ENCODE measurements around the gene TMBIM1.
A peak's percentile ranks its signal among the peaks of the same experiment; 100 is the strongest.

The TMBIM1 gene

DNA sequence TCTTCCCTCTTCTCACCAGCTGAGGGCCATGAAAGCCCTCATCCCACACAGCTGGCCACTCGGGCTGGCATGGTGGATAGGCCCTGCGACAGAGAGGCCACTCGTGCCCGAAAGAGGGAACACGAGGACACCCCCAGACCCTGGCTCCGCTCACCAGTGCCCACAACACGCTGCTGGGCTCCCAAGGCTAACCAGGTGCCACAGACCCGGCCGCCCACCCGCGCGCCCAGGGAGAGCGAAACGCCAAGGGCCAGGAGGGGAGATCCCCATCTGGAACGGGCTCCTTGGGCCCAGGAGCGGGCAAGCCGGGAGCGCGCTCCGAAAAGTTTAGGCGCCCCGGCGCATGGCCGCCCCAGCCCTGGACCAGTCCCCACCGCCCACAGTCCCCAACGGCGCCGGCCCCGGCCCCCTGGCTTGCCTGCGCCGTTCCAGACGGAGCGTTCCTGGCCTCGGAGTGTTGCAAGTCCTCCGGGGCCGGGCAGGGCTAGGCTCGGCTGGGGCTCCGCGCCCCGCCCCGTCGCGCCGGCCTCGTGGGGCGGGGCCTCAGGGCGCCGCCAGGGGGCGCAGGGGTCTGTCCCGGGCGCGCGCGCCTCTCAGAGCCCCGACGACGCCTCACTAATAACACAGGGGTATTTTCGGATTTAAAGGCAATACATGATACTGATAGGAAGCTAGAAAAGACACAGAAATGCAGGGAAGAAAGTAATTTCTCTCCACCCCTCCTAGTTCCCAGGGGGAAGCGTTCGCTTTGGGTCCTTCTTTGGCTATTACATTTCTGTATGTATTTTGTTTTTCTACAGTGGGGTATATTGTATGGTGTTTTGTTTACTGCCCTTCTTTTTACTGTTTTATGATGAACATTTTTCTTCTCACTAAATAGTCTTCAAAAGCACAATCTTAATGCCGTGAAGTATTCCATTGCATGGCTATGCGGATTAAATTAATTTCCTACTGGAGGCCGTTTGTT, at the start of gene TMBIM1:
TMBIM1 (minus strand) TSS at position 456 of the 967 bp plus-strand sequence. CDS start 10,362 bp downstream, outside the sequence.
- Histone ChIP-seq H3K4me3 (ENCODE audit: low read depth in 1 of 2, low read length in 2 of 2) (peak within 1 kb of the TSS; percentile 93 to 94), H3K27ac (ENCODE audit: low read depth, low read length) (peak within 1 kb of the TSS; percentile 98), H3K9ac (ENCODE audit: low read depth in 1 of 2, low read length in 2 of 2) (peak within 1 kb of the TSS; percentile 93 to 96), H3K9me3 (ENCODE audit: control insufficient read depth in 1 of 2, low read length in 2 of 2) (no peaks in the 10 kb centered on the region), H3K4me1 (ENCODE audit: control insufficient read depth in 1 of 2, insufficient read depth in 2 of 2, low read length in 2 of 2) (peaks cover 60 to 65% of the 10 kb centered on the region in 2 donors), H3K36me3 (ENCODE audit: control insufficient read depth in 1 of 2, insufficient read depth in 2 of 2, low read length in 2 of 2) (no peaks in the 10 kb centered on the region), H3K27me3 (ENCODE audit: control insufficient read depth in 1 of 2, insufficient read depth in 2 of 2, low read length in 2 of 2) (no peaks in the 10 kb centered on the region)

- no peak overlapping the region for H3K4me3 ChIP-seq (ENCODE audit: low read depth in 1 of 2, low read length in 2 of 2)
- no peaks in the 10 kb centered on the region for H3K9me3 ChIP-seq (ENCODE audit: control insufficient read depth in 1 of 2, low read length in 2 of 2)
- peaks cover 0 to 2% of the 10 kb centered on the region in 2 donors for H3K36me3 ChIP-seq (ENCODE audit: control insufficient read depth in 1 of 2, insufficient read depth in 2 of 2, low read length in 2 of 2)
- H3K9ac ChIP-seq (ENCODE audit: low read depth in 1 of 2, low read length in 2 of 2): no peak overlapping the region
- H3K27ac ChIP-seq (ENCODE audit: low read depth, low read length): no peak overlapping the region
- H3K27me3 ChIP-seq (ENCODE audit: control insufficient read depth in 1 of 2, insufficient read depth in 2 of 2, low read length in 2 of 2): no peaks in the 10 kb centered on the region
- H3K4me1 ChIP-seq (ENCODE audit: control insufficient read depth in 1 of 2, insufficient read depth in 2 of 2, low read length in 2 of 2): no peaks in the 10 kb centered on the region
These were observed 49.1 kb upstream of the TMBIM1 start for GRCh38 chr2:218341381-218341780.

DNA sequence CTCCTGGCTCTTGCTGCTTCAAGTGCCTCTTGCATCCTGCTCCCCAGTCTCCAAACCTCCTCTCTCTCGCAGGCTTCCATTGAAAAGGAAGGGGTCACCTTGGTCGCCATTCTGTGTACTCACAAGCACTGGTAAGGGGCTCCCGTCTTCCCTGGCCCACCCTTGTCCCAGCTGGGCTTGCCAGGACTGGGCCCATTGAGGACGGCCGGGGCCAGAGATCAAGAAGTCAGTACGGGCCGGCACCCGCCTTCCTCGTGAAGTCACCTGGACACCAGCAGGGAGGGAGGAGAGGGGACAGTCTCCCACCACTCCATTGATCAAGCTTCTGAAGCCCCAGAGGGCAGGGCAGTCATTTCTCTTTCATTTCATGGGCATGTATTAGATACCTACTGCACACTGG, 48.4 kb upstream of the TMBIM1 start:
- H3K4me1 ChIP-seq (ENCODE audit: control insufficient read depth in 1 of 2, insufficient read depth in 2 of 2, low read length in 2 of 2): no peaks in the 10 kb centered on the region
- H3K4me3 ChIP-seq (ENCODE audit: low read depth in 1 of 2, low read length in 2 of 2): no peak overlapping the region
- no peak overlapping the region for H3K27ac ChIP-seq (ENCODE audit: low read depth, low read length)
- H3K27me3 ChIP-seq (ENCODE audit: control insufficient read depth in 1 of 2, insufficient read depth in 2 of 2, low read length in 2 of 2): no peaks in the 10 kb centered on the region
- peaks cover 0 to 2% of the 10 kb centered on the region in 2 donors for H3K36me3 ChIP-seq (ENCODE audit: control insufficient read depth in 1 of 2, insufficient read depth in 2 of 2, low read length in 2 of 2)
- no peaks in the 10 kb centered on the region for H3K9me3 ChIP-seq (ENCODE audit: control insufficient read depth in 1 of 2, low read length in 2 of 2)
- H3K9ac ChIP-seq (ENCODE audit: low read depth in 1 of 2, low read length in 2 of 2): no peak overlapping the region

GRCh38 chr2:218334531-218334930, 42.2 kb upstream of the TMBIM1 start:
- Histone ChIP-seq H3K27ac (ENCODE audit: low read depth, low read length) (no peak overlapping the region), H3K4me3 (ENCODE audit: low read depth in 1 of 2, low read length in 2 of 2) (no peak overlapping the region), H3K4me1 (ENCODE audit: control insufficient read depth in 1 of 2, insufficient read depth in 2 of 2, low read length in 2 of 2) (peaks cover 9 to 15% of the 10 kb centered on the region in 2 donors), H3K9me3 (ENCODE audit: control insufficient read depth in 1 of 2, low read length in 2 of 2) (no peaks in the 10 kb centered on the region), H3K27me3 (ENCODE audit: control insufficient read depth in 1 of 2, insufficient read depth in 2 of 2, low read length in 2 of 2) (no peaks in the 10 kb centered on the region), H3K36me3 (ENCODE audit: control insufficient read depth in 1 of 2, insufficient read depth in 2 of 2, low read length in 2 of 2) (no peaks in the 10 kb centered on the region), H3K9ac (ENCODE audit: low read depth in 1 of 2, low read length in 2 of 2) (no peak overlapping the region)

DNA sequence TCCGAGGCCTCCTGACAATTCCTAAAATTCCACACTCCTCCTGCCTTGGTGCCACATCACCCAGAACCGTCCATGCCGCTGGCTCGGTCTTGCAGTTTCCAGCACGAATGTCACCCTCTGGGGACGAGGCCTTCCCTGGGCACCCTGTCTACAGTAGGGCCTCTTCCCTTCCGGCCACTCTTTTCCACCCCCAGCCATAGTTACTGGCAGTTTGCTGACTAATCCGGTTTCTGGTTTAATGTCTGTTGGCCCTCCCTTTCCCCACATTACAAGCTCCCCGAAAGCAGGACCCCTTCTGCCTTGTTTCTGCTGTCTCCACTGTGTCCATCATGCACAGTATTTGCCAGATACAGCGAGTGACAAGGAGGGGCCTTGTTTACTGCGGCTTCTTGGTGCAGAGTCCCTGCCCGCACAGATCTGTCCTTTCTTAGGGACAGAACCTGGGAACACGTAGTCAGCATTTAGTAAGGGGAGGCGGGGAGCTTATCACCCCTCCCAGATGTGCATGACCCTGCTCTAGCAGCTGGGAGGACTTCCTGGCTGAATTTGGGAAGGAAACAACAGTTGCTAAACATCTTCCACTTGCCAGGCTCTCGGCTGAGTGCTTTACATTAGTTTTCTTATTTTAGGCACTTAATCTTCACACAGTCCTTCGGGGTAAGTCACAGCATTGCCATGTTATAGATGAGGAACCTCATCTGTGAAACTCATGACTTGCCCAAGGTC, 40.8 kb upstream of the TMBIM1 start:
- Histone ChIP-seq H3K4me3 (ENCODE audit: low read depth in 1 of 2, low read length in 2 of 2) (no peak overlapping the region), H3K9me3 (ENCODE audit: control insufficient read depth in 1 of 2, low read length in 2 of 2) (no peaks in the 10 kb centered on the region), H3K4me1 (ENCODE audit: control insufficient read depth in 1 of 2, insufficient read depth in 2 of 2, low read length in 2 of 2) (peaks cover 16 to 23% of the 10 kb centered on the region in 2 donors), H3K27me3 (ENCODE audit: control insufficient read depth in 1 of 2, insufficient read depth in 2 of 2, low read length in 2 of 2) (no peaks in the 10 kb centered on the region), H3K27ac (ENCODE audit: low read depth, low read length) (peak overlapping the region; percentile 30), H3K36me3 (ENCODE audit: control insufficient read depth in 1 of 2, insufficient read depth in 2 of 2, low read length in 2 of 2) (no peaks in the 10 kb centered on the region), H3K9ac (ENCODE audit: low read depth in 1 of 2, low read length in 2 of 2) (peak overlapping the region in 1 of 2 donors; percentile 9)

DNA sequence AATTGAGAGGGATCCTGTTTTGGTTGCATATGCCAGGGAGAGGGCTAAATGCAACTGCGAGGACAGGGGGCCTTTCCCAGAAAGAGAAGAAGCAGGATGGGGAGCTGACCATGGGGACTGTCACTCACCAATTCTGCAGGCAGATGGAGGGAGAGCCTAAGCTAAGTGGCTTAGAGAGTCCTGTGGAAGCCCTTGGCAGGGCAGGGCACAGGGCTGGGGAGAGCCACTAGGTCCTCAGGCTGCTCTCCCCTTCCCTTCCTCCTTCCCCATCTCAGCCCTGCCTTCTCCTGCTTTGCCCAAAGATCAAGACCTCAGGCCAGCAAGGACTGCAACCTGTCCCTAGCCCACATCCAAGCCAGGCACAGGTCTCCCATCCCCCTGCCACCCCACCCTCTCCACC, 40.0 kb upstream of the TMBIM1 start:
- Histone ChIP-seq H3K9me3 (ENCODE audit: control insufficient read depth in 1 of 2, low read length in 2 of 2) (no peaks in the 10 kb centered on the region), H3K27ac (ENCODE audit: low read depth, low read length) (no peak overlapping the region), H3K4me1 (ENCODE audit: control insufficient read depth in 1 of 2, insufficient read depth in 2 of 2, low read length in 2 of 2) (peaks cover 19 to 29% of the 10 kb centered on the region in 2 donors), H3K27me3 (ENCODE audit: control insufficient read depth in 1 of 2, insufficient read depth in 2 of 2, low read length in 2 of 2) (no peaks in the 10 kb centered on the region), H3K4me3 (ENCODE audit: low read depth in 1 of 2, low read length in 2 of 2) (no peak overlapping the region), H3K36me3 (ENCODE audit: control insufficient read depth in 1 of 2, insufficient read depth in 2 of 2, low read length in 2 of 2) (no peaks in the 10 kb centered on the region), H3K9ac (ENCODE audit: low read depth in 1 of 2, low read length in 2 of 2) (peak overlapping the region in 1 of 2 donors; percentile 9)

DNA sequence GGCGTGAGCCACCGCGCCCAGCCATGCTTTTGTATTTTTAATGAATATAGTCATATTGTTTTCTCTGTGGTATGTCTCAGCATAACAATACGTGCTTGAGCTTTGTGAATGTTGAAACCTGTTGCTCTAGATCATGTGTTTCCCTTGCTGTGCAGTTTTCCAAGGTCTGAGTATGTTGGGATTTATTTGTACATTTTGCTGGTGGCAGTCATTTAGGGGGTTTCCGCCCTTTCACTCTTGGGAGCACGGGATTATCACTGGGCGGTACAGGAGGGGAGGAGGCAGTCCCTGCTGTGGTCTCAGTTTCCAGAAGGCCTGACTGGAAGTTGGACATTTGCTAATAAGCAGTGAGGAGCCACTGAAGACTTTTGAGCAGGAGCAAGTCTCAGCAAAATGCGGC, 39.4 kb upstream of the TMBIM1 start:
- H3K9me3 ChIP-seq (ENCODE audit: control insufficient read depth in 1 of 2, low read length in 2 of 2): no peaks in the 10 kb centered on the region
- no peak overlapping the region for H3K4me3 ChIP-seq (ENCODE audit: low read depth in 1 of 2, low read length in 2 of 2)
- H3K27me3 ChIP-seq (ENCODE audit: control insufficient read depth in 1 of 2, insufficient read depth in 2 of 2, low read length in 2 of 2): no peaks in the 10 kb centered on the region
- H3K9ac ChIP-seq (ENCODE audit: low read depth in 1 of 2, low read length in 2 of 2): no peak overlapping the region
- H3K4me1 ChIP-seq (ENCODE audit: control insufficient read depth in 1 of 2, insufficient read depth in 2 of 2, low read length in 2 of 2): peaks cover 24 to 33% of the 10 kb centered on the region in 2 donors
- H3K27ac ChIP-seq (ENCODE audit: low read depth, low read length): no peak overlapping the region
- H3K36me3 ChIP-seq (ENCODE audit: control insufficient read depth in 1 of 2, insufficient read depth in 2 of 2, low read length in 2 of 2): no peaks in the 10 kb centered on the region

DNA sequence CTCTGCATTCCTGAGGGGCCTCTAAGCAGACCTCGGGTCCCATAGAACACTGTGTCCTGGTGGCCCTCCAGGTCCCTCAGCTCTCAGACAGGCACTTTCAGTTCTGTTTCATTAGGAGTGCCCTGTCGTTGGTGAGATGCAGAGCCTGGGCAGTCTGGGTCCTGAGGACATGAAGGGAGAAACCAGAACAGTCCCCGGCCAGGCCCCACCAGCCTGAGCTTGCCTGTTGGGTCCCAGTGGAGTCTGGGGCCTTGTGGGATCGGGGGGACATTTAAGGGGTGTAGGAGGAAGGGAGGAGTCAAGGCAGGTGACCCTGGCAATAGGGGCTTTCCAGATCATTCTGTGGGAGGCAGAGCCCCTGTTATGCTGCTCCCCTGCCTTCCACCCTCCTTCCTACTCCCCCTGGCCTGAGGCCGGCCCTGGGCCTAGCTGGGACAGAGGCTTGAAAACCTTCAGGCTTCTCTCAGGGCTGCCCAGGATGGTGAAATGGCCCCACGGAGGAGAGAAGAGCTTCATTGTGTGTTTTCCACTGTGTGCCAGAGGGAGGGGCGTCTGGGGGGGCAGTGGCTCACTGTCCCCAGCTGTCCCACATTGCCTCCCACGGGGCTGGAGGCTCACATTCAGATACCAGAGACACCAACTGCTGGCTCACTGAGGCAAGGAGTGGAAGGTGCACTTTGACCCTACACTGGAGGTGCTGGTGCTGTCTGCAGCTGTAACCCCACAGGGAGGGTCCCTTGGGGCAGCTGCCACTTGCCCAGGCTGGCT, 37.7 kb upstream of the TMBIM1 start:
- H3K27me3 ChIP-seq (ENCODE audit: control insufficient read depth in 1 of 2, insufficient read depth in 2 of 2, low read length in 2 of 2): no peaks in the 10 kb centered on the region
- H3K9me3 ChIP-seq (ENCODE audit: control insufficient read depth in 1 of 2, low read length in 2 of 2): no peaks in the 10 kb centered on the region
- no peak overlapping the region for H3K27ac ChIP-seq (ENCODE audit: low read depth, low read length)
- no peak overlapping the region for H3K4me3 ChIP-seq (ENCODE audit: low read depth in 1 of 2, low read length in 2 of 2)
- peaks cover 27 to 33% of the 10 kb centered on the region in 2 donors for H3K4me1 ChIP-seq (ENCODE audit: control insufficient read depth in 1 of 2, insufficient read depth in 2 of 2, low read length in 2 of 2)
- H3K36me3 ChIP-seq (ENCODE audit: control insufficient read depth in 1 of 2, insufficient read depth in 2 of 2, low read length in 2 of 2): no peaks in the 10 kb centered on the region
- no peak overlapping the region for H3K9ac ChIP-seq (ENCODE audit: low read depth in 1 of 2, low read length in 2 of 2)

DNA sequence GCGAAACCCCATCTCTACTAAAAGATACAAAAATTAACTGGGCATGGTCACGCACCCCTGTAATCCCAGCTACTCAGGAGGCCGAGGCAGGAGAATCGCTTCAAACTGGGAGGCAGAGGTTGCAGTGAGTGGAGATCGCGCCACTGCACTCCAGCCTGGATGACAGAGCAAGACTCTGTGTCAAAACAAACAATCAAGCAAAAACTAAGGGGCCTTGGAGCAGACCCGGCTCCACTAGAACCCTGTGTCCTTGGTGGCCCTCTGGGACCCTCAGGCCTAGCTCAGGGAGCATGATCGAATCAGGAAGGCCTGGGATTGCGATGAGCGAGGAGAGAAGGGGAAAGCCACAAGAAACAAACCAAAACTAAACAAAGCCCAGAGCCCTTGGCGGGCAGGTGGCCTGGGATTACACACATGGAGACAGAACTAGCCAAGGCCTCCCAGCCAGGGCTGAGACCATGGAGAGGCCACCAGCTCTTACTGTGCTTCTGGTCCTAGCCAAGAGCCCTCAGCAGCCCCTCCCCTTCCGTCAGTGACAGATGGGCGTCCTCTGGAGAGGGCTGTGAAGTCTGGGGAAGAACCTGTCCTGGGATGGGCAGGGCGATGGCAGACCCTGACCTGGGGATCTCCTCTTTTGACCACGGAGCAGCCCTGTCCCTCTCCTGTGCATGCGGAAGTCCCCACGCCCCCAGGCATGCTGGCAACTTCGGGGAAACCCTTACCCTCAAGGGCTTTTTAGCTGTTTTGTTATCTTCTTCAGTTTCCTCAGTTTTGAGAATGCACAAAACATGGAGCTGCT, 36.9 kb upstream of the TMBIM1 start:
- H3K9ac ChIP-seq (ENCODE audit: low read depth in 1 of 2, low read length in 2 of 2): no peak overlapping the region
- H3K27ac ChIP-seq (ENCODE audit: low read depth, low read length): no peak overlapping the region

More for the DNA sequence above, 36.9 kb upstream of the TMBIM1 start:
- no peaks in the 10 kb centered on the region for H3K9me3 ChIP-seq (ENCODE audit: control insufficient read depth in 1 of 2, low read length in 2 of 2)
- peaks cover 30 to 34% of the 10 kb centered on the region in 2 donors for H3K4me1 ChIP-seq (ENCODE audit: control insufficient read depth in 1 of 2, insufficient read depth in 2 of 2, low read length in 2 of 2)
- no peak overlapping the region for H3K4me3 ChIP-seq (ENCODE audit: low read depth in 1 of 2, low read length in 2 of 2)
- H3K36me3 ChIP-seq (ENCODE audit: control insufficient read depth in 1 of 2, insufficient read depth in 2 of 2, low read length in 2 of 2): no peaks in the 10 kb centered on the region
- no peaks in the 10 kb centered on the region for H3K27me3 ChIP-seq (ENCODE audit: control insufficient read depth in 1 of 2, insufficient read depth in 2 of 2, low read length in 2 of 2)
